H9 (cell line): ENCODE data around the gene CEMIP. TPM values are rescaled to one million over a fixed set of nuclear protein-coding genes. Genes with fewer than 3 reads are reported as not detected.

Source experiments
- DNase-seq: peaks from one replicate; pipeline ENCODE4 v3.0.0-alpha.2; 2017
- H2AFZ ChIP-seq: one replicate; pipeline ENCODE4 v1.6.1; 2013; ENCODE audit warnings: mild to moderate bottlenecking, low read length, control low read depth, moderate library complexity
- H2AK5ac ChIP-seq: 2 replicates; pipeline ENCODE4 v1.6.1; 2013; ENCODE audit warnings: low read length, control low read depth, mixed read lengths; ENCODE audit not compliant: insufficient read length
- H2BK120ac ChIP-seq: one replicate; pipeline ENCODE4 v1.6.1; 2013; ENCODE audit warnings: low read depth, mild to moderate bottlenecking, low read length, control low read depth, inconsistent platforms; ENCODE audit not compliant: poor library complexity, severe bottlenecking
- H2BK12ac ChIP-seq: 2 replicates; pipeline ENCODE4 v1.6.1; 2013; ENCODE audit warnings: low read length, control low read depth, mixed read lengths, low read depth; ENCODE audit not compliant: insufficient read length
- H2BK15ac ChIP-seq: 2 replicates; pipeline ENCODE4 v1.6.1; 2013; ENCODE audit warnings: low read depth, low read length, control low read depth
- H2BK20ac ChIP-seq: one replicate; pipeline ENCODE4 v1.6.1; 2013; ENCODE audit warnings: low read depth, mild to moderate bottlenecking, low read length, control low read depth, inconsistent platforms; ENCODE audit not compliant: poor library complexity, severe bottlenecking
- H2BK5ac ChIP-seq: 2 replicates; pipeline ENCODE4 v1.6.1; 2013; ENCODE audit warnings: low read length, control low read depth, mixed read lengths; ENCODE audit not compliant: insufficient read length
- H3K14ac ChIP-seq: 2 replicates; pipeline ENCODE4 v1.6.1; 2013; ENCODE audit warnings: low read length, control low read depth; ENCODE audit not compliant: insufficient read depth
- H3K18ac ChIP-seq: 2 replicates; pipeline ENCODE4 v1.6.1; 2013; ENCODE audit warnings: low read depth, mild to moderate bottlenecking, mixed read lengths, low read length, control low read depth; ENCODE audit not compliant: insufficient read length
- H3K23ac ChIP-seq: 2 replicates; pipeline ENCODE4 v1.6.1; 2013; ENCODE audit warnings: low read length, control low read depth, mixed read lengths, low read depth; ENCODE audit not compliant: insufficient read length
- H3K23me2 ChIP-seq: 2 replicates; pipeline ENCODE4 v1.6.1; 2013; ENCODE audit warnings: low read depth, mild to moderate bottlenecking, mixed read lengths, low read length, control low read depth; ENCODE audit not compliant: insufficient read length, poor library complexity, severe bottlenecking
- H3K27ac ChIP-seq: 2 replicates; pipeline ENCODE4 v1.5.1; 2013; ENCODE audit warnings: low read length, control low read depth, mixed read lengths, low read depth; ENCODE audit not compliant: insufficient read length
- H3K27me3 ChIP-seq: 2 replicates; pipeline ENCODE4 v1.6.1; 2013; ENCODE audit warnings: low read length, control low read depth, inconsistent platforms; ENCODE audit not compliant: insufficient read depth
- H3K4ac ChIP-seq: 2 replicates; pipeline ENCODE4 v1.6.1; 2013; ENCODE audit warnings: low read depth, mild to moderate bottlenecking, control low read depth, inconsistent platforms, low read length, moderate library complexity
- H3K4me1 ChIP-seq: 2 replicates; pipeline ENCODE4 v1.6.1; 2013; ENCODE audit warnings: low read length, control low read depth, inconsistent platforms; ENCODE audit not compliant: insufficient read depth
- H3K4me2 ChIP-seq: 2 replicates; pipeline ENCODE4 v1.6.1; 2013; ENCODE audit warnings: low read length, control low read depth, mixed read lengths; ENCODE audit not compliant: insufficient read length, insufficient read depth
- H3K56ac ChIP-seq: 2 replicates; pipeline ENCODE4 v1.6.1; 2013; ENCODE audit warnings: low read depth, mild to moderate bottlenecking, mixed read lengths, low read length, control low read depth; ENCODE audit not compliant: insufficient read length
- H3K79me1 ChIP-seq: 2 replicates; pipeline ENCODE4 v1.6.1; 2013; ENCODE audit warnings: low read depth, mild to moderate bottlenecking, moderate library complexity, low read length, control low read depth, inconsistent platforms; ENCODE audit not compliant: insufficient read depth, poor library complexity, severe bottlenecking
- H3K79me2 ChIP-seq: 2 replicates; pipeline ENCODE4 v1.6.1; 2013; ENCODE audit warnings: low read length, control low read depth, inconsistent platforms; ENCODE audit not compliant: insufficient read depth
- H3K9ac ChIP-seq: 2 replicates; pipeline ENCODE4 v1.6.1; 2013; ENCODE audit warnings: low read length, control low read depth, mixed read lengths; ENCODE audit not compliant: insufficient read length; ENCODE audit errors: extremely low read depth
- H3K9me3 ChIP-seq: one replicate; pipeline ENCODE4 v1.6.1; 2013; ENCODE audit warnings: low read depth, low read length, inconsistent platforms; ENCODE audit not compliant: control insufficient read depth
- H3T11ph ChIP-seq: one replicate; pipeline ENCODE4 v1.6.1; 2013; ENCODE audit warnings: mild to moderate bottlenecking, low read length, control low read depth, inconsistent platforms
- H4K20me1 ChIP-seq: one replicate; pipeline ENCODE4 v1.6.1; 2013; ENCODE audit not compliant: control insufficient read depth, insufficient read length, insufficient read depth
- H4K5ac ChIP-seq: 2 replicates; pipeline ENCODE4 v1.6.1; 2013; ENCODE audit warnings: low read depth, mild to moderate bottlenecking, mixed read lengths, low read length, control low read depth; ENCODE audit not compliant: insufficient read length
- H4K8ac ChIP-seq: replicated peaks from 2 replicates; pipeline ENCODE4 v1.6.1; 2013; ENCODE audit warnings: low read length, control low read depth, mixed read lengths, low read depth; ENCODE audit not compliant: insufficient read length
- H4K91ac ChIP-seq: 2 replicates; pipeline ENCODE4 v1.6.1; 2013; ENCODE audit warnings: low read depth, mild to moderate bottlenecking, moderate library complexity, mixed read lengths, low read length, control low read depth; ENCODE audit not compliant: insufficient read length
- H3K27ac Mint-ChIP-seq, 3 experiments: 2 replicates in 2 of 3; 3 replicates in 1 of 3; pipeline ENCODE4 v1.8.0; 2020 to 2021; ENCODE audit warnings: mixed read lengths in 3 of 3, mild to moderate bottlenecking in 1 of 3, moderate library complexity in 1 of 3
- H3K27me3 Mint-ChIP-seq: 2 replicates; pipeline ENCODE4 v1.8.0; 2021; ENCODE audit warnings: low read depth, mild to moderate bottlenecking, moderate library complexity, mixed read lengths
- H3K36me3 Mint-ChIP-seq, 3 experiments: 2 replicates in 2 of 3; 3 replicates in 1 of 3; pipeline ENCODE4 v1.8.0; 2020 to 2021; ENCODE audit warnings: low read depth in 3 of 3, mixed read lengths in 3 of 3; ENCODE audit not compliant: insufficient read depth in 1 of 3
- H3K4me1 Mint-ChIP-seq, 2 experiments: 2 replicates each; pipeline ENCODE4 v1.8.0; 2020; ENCODE audit warnings: mixed read lengths in 2 of 2
- H3K4me3 Mint-ChIP-seq, 2 experiments: 2 replicates in 1 of 2; 3 replicates in 1 of 2; pipeline ENCODE4 v1.8.0; 2020 to 2021; ENCODE audit warnings: mild to moderate bottlenecking in 2 of 2, mixed read lengths in 2 of 2, moderate library complexity in 1 of 2
- H3K9me3 Mint-ChIP-seq, 2 experiments: 2 replicates in 1 of 2; 3 replicates in 1 of 2; pipeline ENCODE4 v1.8.0; 2020; ENCODE audit warnings: mild to moderate bottlenecking in 2 of 2, mixed read lengths in 2 of 2, moderate library complexity in 1 of 2
- WGBS: extraction: QIAGEN DNeasy Blood & Tissue Kit; methylation state at CpG from one replicate; pipeline ENCODE4 v1.1.7; 2013; ENCODE audit warnings: missing lambda C conversion rate, low lambda C conversion rate, mixed read lengths; ENCODE audit not compliant: insufficient read length; ENCODE audit errors: extremely low coverage; 5-methylcytosine and 5-hydroxymethylcytosine counted together
- total RNA-seq: library from RNA; stranded (reverse); gene quantifications from 2 replicates; pipeline ENCODE4 v1.2.1, GENCODE V29; 2021
- TF ChIP-seq, protein P1 (sequence below): fragments of 200-600 bp; sonication (generic); conservative IDR thresholded peaks from 3 replicates; pipeline ENCODE4 v1.8.0; 2021; ENCODE audit warnings: antibody characterized with exemption, mild to moderate bottlenecking

Gene CEMIP
- total RNA-seq, 1 experiment from 2014 or later = 0.09 TPM

DNA sequence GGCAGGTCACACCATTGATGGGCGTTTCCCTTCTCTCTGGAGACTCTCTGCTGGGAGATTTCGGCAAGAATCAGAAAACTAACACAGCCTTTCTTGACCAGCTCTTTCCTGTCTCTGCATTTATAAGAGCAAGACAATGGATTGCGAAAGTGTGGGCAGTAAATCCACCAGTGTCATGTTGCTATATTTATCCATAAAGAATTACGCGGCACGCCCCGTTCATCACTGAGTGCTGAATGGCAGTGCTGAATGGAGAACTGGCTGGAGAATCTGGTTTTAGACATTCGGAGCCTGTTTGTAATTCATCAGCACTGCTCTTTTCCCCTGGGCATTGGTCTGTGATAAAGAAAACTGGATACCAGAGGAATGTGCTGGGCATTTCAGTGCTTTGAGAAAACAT, 2.0 kb upstream of the CEMIP start:
- Histone ChIP-seq H2BK12ac (no peak overlapping the region), H3K4me1 (no peaks in the 10 kb centered on the region), H4K20me1 (no peaks in the 10 kb centered on the region), H3K14ac (no peak overlapping the region), H2AK5ac (no peak overlapping the region), H3K9me3 (no peaks in the 10 kb centered on the region), H4K8ac (no peak overlapping the region), H3K4me2 (no peak overlapping the region), H2BK15ac (no peak overlapping the region), H3K79me2 (no peaks in the 10 kb centered on the region), H3K27me3 (peaks cover 8% of the 10 kb centered on the region; the same call in 1 of the 2 replicates), H3K23me2 (peaks cover 18% of the 10 kb centered on the region), H3K23ac (no peak overlapping the region), H3K27ac (no peak overlapping the region), H2BK20ac (no peak overlapping the region), H3K56ac (no peak overlapping the region), H3T11ph (no peak overlapping the region), H4K91ac (no peak overlapping the region), H3K4ac (no peak overlapping the region), H3K18ac (no peak overlapping the region), H2BK5ac (no peak overlapping the region), H3K9ac (no peak overlapping the region), H4K5ac (no peak overlapping the region), H2BK120ac (no peak overlapping the region), H3K79me1 (no peaks in the 10 kb centered on the region), H2AFZ (no peak overlapping the region)
- Mint-ChIP-seq H3K9me3 (no peaks in the 10 kb centered on the region), H3K27me3 (peaks cover 55% of the 10 kb centered on the region), H3K4me3 (no peak overlapping the region), H3K27ac (no peak overlapping the region), H3K36me3 (no peaks in the 10 kb centered on the region), H3K4me1 (peaks cover 12% of the 10 kb centered on the region in 2 experiments)
- no peak for DNase-seq
- no CpG with 5 or more reads among the region's 8 CpGs for WGBS
- TF ChIP-seq, protein P1, sequence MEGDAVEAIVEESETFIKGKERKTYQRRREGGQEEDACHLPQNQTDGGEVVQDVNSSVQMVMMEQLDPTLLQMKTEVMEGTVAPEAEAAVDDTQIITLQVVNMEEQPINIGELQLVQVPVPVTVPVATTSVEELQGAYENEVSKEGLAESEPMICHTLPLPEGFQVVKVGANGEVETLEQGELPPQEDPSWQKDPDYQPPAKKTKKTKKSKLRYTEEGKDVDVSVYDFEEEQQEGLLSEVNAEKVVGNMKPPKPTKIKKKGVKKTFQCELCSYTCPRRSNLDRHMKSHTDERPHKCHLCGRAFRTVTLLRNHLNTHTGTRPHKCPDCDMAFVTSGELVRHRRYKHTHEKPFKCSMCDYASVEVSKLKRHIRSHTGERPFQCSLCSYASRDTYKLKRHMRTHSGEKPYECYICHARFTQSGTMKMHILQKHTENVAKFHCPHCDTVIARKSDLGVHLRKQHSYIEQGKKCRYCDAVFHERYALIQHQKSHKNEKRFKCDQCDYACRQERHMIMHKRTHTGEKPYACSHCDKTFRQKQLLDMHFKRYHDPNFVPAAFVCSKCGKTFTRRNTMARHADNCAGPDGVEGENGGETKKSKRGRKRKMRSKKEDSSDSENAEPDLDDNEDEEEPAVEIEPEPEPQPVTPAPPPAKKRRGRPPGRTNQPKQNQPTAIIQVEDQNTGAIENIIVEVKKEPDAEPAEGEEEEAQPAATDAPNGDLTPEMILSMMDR = no peak
